ENCODE results near the gene CCDC74B. TPM values are rescaled to one million over a fixed set of nuclear protein-coding genes. Genes with fewer than 3 reads are reported as not detected.
"Not testable (repeated sequence)": the region's sequence is repeated elsewhere in the genome, so short reads cannot be mapped to it uniquely, and the experiment has no call there.

The CCDC74B gene
- total RNA-seq, 2 donors from 2014 or later = 1.1 to 2.5 TPM

- no peak for TF ChIP-seq CTCF (IDR thresholded peaks at IDR 0.05)
- H3K4me3 ChIP-seq = peak within 1 kb of the TSS; percentile 97 to 99
- peak; percentile 96 for DNase-seq (ENCODE audit: low spot score)
- H3K9me3 ChIP-seq = no peaks in the 10 kb centered on the region
- H3K27me3 ChIP-seq = no peaks in the 10 kb centered on the region
- H3K36me3 ChIP-seq = no peaks in the 10 kb centered on the region
- H3K4me1 ChIP-seq = peaks cover 0 to 26% of the 10 kb centered on the region in 2 donors
- peak within 1 kb of the TSS; percentile 89 to 95 for H3K27ac ChIP-seq
These were observed 36.5 kb upstream of the CCDC74B start, which contains the start of gene SMPD4 for GRCh38 chr2:130181325-130181879. Gene SMPD4 (minus strand): TSS chr2:130181602. CDS start chr2:130176592, 5,010 bp downstream.

GRCh38 chr2:130180404-130181324 is 35.8 kb upstream of the CCDC74B start:
- DNase-seq (ENCODE audit: low spot score) = not testable (repeated sequence)

GRCh38 chr2:130174866-130175265 is 30.0 kb upstream of the CCDC74B start:
- H3K9me3 ChIP-seq; H3K27ac ChIP-seq; H3K4me1 ChIP-seq; H3K4me3 ChIP-seq; H3K27me3 ChIP-seq; DNase-seq (ENCODE audit: low spot score): not testable (repeated sequence)
- H3K36me3 ChIP-seq = peaks cover 38% of the 10 kb centered on the region

More at GRCh38 chr2:130180404-130181324, 35.8 kb upstream of the CCDC74B start:
- not testable (repeated sequence) for H3K36me3 ChIP-seq, H3K27me3 ChIP-seq, H3K9me3 ChIP-seq
- Histone ChIP-seq H3K4me3 (peak overlapping the region; percentile 97 to 99), H3K4me1 (peaks cover 0 to 26% of the 10 kb centered on the region in 2 donors), H3K27ac (peak overlapping the region; percentile 89 to 95)

GRCh38 chr2:130169896-130170295 is 25.0 kb upstream of the CCDC74B start:
- TF ChIP-seq CTCF (IDR thresholded peaks at IDR 0.05) = no peak
- no peak for DNase-seq (ENCODE audit: low spot score)
- peaks cover 57% of the 10 kb centered on the region for H3K36me3 ChIP-seq
- no peaks in the 10 kb centered on the region for H3K27me3 ChIP-seq
- no peaks in the 10 kb centered on the region for H3K4me1 ChIP-seq
- H3K4me3 ChIP-seq = no peak overlapping the region
- H3K9me3 ChIP-seq = no peaks in the 10 kb centered on the region
- no peak overlapping the region for H3K27ac ChIP-seq

- not testable (repeated sequence) for H3K27me3 ChIP-seq; H3K4me3 ChIP-seq; H3K9me3 ChIP-seq; DNase-seq (ENCODE audit: low spot score); H3K4me1 ChIP-seq; H3K27ac ChIP-seq
- H3K36me3 ChIP-seq = peaks cover 58% of the 10 kb centered on the region
These were observed 24.3 kb upstream of the CCDC74B start for GRCh38 chr2:130169163-130169562.

GRCh38 chr2:130166611-130167010 is 21.7 kb upstream of the CCDC74B start:
- not testable (repeated sequence) for H3K9me3 ChIP-seq; H3K4me1 ChIP-seq; DNase-seq (ENCODE audit: low spot score); H3K27me3 ChIP-seq; H3K4me3 ChIP-seq; H3K27ac ChIP-seq
- H3K36me3 ChIP-seq = peaks cover 50% of the 10 kb centered on the region

GRCh38 chr2:130165293-130166016 is 20.5 kb upstream of the CCDC74B start:
- DNase-seq (ENCODE audit: low spot score) = no peak
- TF ChIP-seq CTCF (IDR thresholded peaks at IDR 0.05) = no peak
- no peaks in the 10 kb centered on the region for H3K27me3 ChIP-seq
- no peaks in the 10 kb centered on the region for H3K9me3 ChIP-seq
- peaks cover 0 to 4% of the 10 kb centered on the region in 2 donors for H3K4me1 ChIP-seq
- peaks cover 41% of the 10 kb centered on the region for H3K36me3 ChIP-seq
- H3K27ac ChIP-seq = no peak overlapping the region
- H3K4me3 ChIP-seq = no peak overlapping the region

Data from right atrium auricular region (tissue), 2 donors.